C4-2B (cell line): ENCODE data around the gene COPS2.

Experiments
- CTCF ChIP-seq: fragments of 450-650 bp; conservative IDR thresholded peaks from 2 replicates; pipeline ENCODE4 v1.5.1; 2017; ENCODE audit warnings: mild to moderate bottlenecking
- ZFX ChIP-seq: fragments of 450-650 bp; IDR thresholded peaks from 2 replicates; pipeline ENCODE4 v1.6.1; 2017

GRCh38 chr15:49085696-49086459 lies 69.5 kb downstream of the COPS2 start:
- TF ChIP-seq CTCF: no peak
- TF ChIP-seq ZFX: no peak
